Measurements from ENCODE around the gene RYR2.
"Not testable (repeated sequence)": the region's sequence is repeated elsewhere in the genome, so short reads cannot be mapped to it uniquely, and the experiment has no call there.

DNA sequence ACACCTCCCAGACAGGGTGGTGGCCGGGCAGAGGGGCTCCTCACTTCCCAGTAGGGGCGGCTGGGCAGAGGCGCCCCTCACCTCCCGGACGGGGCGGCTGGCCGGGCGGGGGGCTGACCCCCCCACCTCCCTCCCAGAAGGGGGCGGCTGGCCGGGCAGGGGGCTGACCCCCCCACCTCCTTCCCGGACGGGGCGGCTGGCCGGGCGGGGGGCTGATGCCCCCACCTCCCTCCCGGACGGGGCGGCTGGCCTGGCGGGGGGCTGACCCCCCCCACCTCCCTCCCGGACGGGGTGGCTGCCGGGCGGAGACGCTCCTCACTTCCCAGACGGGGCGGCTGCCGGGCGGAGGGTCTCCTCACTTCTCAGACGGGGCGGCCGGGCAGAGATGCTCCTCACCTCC is 85.3 kb downstream of the RYR2 start:
- TF ChIP-seq, protein P1, sequence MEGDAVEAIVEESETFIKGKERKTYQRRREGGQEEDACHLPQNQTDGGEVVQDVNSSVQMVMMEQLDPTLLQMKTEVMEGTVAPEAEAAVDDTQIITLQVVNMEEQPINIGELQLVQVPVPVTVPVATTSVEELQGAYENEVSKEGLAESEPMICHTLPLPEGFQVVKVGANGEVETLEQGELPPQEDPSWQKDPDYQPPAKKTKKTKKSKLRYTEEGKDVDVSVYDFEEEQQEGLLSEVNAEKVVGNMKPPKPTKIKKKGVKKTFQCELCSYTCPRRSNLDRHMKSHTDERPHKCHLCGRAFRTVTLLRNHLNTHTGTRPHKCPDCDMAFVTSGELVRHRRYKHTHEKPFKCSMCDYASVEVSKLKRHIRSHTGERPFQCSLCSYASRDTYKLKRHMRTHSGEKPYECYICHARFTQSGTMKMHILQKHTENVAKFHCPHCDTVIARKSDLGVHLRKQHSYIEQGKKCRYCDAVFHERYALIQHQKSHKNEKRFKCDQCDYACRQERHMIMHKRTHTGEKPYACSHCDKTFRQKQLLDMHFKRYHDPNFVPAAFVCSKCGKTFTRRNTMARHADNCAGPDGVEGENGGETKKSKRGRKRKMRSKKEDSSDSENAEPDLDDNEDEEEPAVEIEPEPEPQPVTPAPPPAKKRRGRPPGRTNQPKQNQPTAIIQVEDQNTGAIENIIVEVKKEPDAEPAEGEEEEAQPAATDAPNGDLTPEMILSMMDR (conservative IDR thresholded peaks at IDR 0.05), result not testable (repeated sequence)
- not testable (repeated sequence) for TF ChIP-seq ZFX (IDR thresholded peaks at IDR 0.05)
